ENCODE data around the gene ABCB7. TPM values are rescaled to one million over a fixed set of nuclear protein-coding genes. Genes with fewer than 3 reads are reported as not detected.
"Not testable (repeated sequence)": the region's sequence is repeated elsewhere in the genome, so short reads cannot be mapped to it uniquely, and the experiment has no call there.

The ABCB7 gene
- 10 to 100 TPM; 26.9 to 33.7 (median 27.7) TPM for total RNA-seq

GRCh38 chrX:75155827-75156525 lies at the start of gene ABCB7:
Gene ABCB7, minus strand, starts transcription at chrX:75156283. Its CDS starts 11 bp downstream, at chrX:75156272.
- ATAC-seq, result peak; percentile 81 to 83
- H3K4me3 Mint-ChIP-seq, result peak within 1 kb of the TSS; percentile 97
- peak; percentile 33 for DNase-seq
- peaks cover 53% of the 10 kb centered on the region for H3K4me1 Mint-ChIP-seq (ENCODE audit: low read depth)
- no peaks in the 10 kb centered on the region for H3K36me3 Mint-ChIP-seq (ENCODE audit: insufficient read depth)
- H3K9me3 Mint-ChIP-seq, result no peaks in the 10 kb centered on the region
- no peaks in the 10 kb centered on the region for H3K27me3 Mint-ChIP-seq (ENCODE audit: low read depth)

DNA sequence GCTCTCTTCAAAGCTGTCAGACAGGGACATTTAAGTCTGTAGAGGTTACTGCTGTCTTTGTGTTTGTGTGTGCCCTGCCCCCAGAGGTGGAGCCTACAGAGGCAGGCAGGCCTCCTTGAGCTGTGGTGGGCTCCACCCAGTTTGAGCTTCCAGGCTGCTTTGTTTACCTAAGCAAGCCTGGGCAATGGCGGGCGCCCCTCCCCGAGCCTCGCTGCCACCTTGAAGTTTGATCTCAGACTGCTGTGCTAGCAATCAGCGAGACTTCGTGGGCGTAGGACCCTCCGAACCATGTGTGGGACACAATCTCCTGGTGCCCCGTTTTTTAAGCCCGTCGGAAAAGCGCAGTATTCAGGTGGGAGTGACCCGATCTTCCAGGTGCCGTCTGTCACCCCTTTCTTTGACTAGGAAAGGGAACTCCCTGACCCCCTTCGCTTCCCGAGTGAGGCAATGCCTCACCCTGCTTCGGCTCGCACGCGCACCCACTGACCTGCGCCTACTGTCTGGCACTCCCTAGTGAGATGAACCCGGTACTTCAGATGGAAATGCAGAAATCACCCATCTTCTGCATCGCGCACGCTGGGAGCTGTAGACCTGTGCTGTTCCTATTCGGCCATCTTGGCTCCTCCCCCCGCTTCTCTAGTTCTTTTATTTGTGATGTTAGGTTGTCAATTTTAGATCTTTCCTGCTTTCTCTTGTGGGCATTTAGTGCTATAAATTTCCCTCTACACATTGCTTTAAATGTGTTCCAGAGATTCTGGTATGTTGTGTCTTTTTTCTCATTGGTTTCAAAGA lies 32.5 kb upstream of the ABCB7 start:
- H3K36me3 Mint-ChIP-seq (ENCODE audit: insufficient read depth); H3K4me1 Mint-ChIP-seq (ENCODE audit: low read depth); H3K27me3 Mint-ChIP-seq (ENCODE audit: low read depth); H3K9me3 Mint-ChIP-seq; ATAC-seq; DNase-seq; H3K4me3 Mint-ChIP-seq: not testable (repeated sequence)

- DNase-seq, result no peak
- H3K27me3 Mint-ChIP-seq (ENCODE audit: low read depth), result no peaks in the 10 kb centered on the region
- no peaks in the 10 kb centered on the region for H3K36me3 Mint-ChIP-seq (ENCODE audit: insufficient read depth)
- no peaks in the 10 kb centered on the region for H3K9me3 Mint-ChIP-seq
- no peak for ATAC-seq
- H3K4me1 Mint-ChIP-seq (ENCODE audit: low read depth), result no peaks in the 10 kb centered on the region
- H3K4me3 Mint-ChIP-seq, result no peak overlapping the region
Observed at GRCh38 chrX:75181721-75182120, 25.6 kb upstream of the ABCB7 start.

- not testable (repeated sequence) for DNase-seq; H3K27me3 Mint-ChIP-seq (ENCODE audit: low read depth); H3K4me3 Mint-ChIP-seq; ATAC-seq; H3K36me3 Mint-ChIP-seq (ENCODE audit: insufficient read depth); H3K9me3 Mint-ChIP-seq; H3K4me1 Mint-ChIP-seq (ENCODE audit: low read depth)
Observed at GRCh38 chrX:75179536-75180293, 23.6 kb upstream of the ABCB7 start.

GRCh38 chrX:75172257-75172890 lies 16.3 kb upstream of the ABCB7 start:
- H3K4me3 Mint-ChIP-seq, DNase-seq, ATAC-seq: not testable (repeated sequence)

DNA sequence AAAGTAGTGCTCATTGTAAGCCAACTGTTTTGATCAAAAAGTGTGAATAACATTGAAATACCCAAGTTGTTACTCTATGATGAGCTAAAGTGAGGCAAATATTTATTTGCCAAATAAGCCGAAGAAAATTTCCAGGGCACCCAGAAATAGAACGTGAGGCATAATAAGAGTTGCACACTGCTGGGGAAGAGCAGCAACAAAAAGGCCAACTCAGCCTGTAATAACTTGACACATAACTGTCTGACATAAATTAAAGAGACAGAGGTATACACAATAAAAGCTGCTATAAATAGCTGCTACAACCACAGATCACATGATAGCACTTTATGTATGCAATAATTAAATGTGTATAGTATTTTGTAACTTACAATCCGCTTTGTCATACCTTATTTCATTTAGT lies 2.0 kb upstream of the ABCB7 start:
- Mint-ChIP-seq H3K4me1 (ENCODE audit: low read depth) (peaks cover 42% of the 10 kb centered on the region), H3K4me3 (no peak overlapping the region), H3K36me3 (ENCODE audit: insufficient read depth) (no peaks in the 10 kb centered on the region), H3K27me3 (ENCODE audit: low read depth) (no peaks in the 10 kb centered on the region), H3K9me3 (no peaks in the 10 kb centered on the region)
- no peak for ATAC-seq
- DNase-seq, result no peak

More at GRCh38 chrX:75172257-75172890, 16.3 kb upstream of the ABCB7 start:
- H3K4me1 Mint-ChIP-seq (ENCODE audit: low read depth); H3K36me3 Mint-ChIP-seq (ENCODE audit: insufficient read depth); H3K9me3 Mint-ChIP-seq; H3K27me3 Mint-ChIP-seq (ENCODE audit: low read depth): not testable (repeated sequence)

DNA sequence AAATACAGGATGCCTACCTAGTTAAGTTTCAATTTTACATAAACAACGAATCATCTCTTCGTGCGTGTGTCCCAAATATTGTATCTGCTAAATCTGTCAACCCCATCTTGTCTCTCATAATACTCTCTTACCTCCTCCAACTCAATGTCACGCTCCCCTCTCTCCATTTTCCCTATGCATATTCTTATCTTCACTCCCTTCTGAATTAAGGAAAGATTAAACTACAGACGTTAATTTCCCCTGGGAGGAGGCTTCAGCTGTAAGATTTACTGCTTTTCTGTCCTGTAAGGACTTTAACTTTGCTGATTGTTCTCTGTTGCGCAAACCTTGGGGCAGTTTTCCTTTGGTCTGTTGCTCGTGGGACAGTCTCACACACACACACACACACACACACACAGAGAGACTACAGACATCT lies 455 bp upstream of the ABCB7 start:
- Mint-ChIP-seq H3K36me3 (ENCODE audit: insufficient read depth) (no peaks in the 10 kb centered on the region), H3K27me3 (ENCODE audit: low read depth) (no peaks in the 10 kb centered on the region), H3K9me3 (no peaks in the 10 kb centered on the region), H3K4me1 (ENCODE audit: low read depth) (peaks cover 48% of the 10 kb centered on the region), H3K4me3 (peak overlapping the region; percentile 97)
- ATAC-seq (no peak), DNase-seq (no peak)

DNA sequence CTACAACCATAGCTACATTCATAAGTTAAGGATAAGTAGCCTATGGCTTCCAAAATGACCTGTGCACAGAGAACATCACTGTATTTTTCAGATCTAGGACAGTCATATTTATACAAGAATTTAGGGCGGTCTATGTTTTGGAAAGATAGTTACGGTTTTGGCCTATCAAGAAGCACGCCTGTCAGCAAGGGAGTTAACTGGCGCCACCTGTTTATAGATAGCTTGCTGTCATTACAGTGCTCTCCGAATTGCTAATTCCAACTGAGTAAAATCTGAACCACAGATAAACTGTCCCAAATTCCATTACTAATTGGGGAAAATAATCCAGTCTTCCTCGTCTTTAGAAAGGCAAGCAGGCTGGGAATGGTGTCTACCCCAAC lies 646 bp downstream of the ABCB7 start:
- Mint-ChIP-seq H3K4me3 (peak overlapping the region; percentile 97), H3K27me3 (ENCODE audit: low read depth) (no peaks in the 10 kb centered on the region), H3K4me1 (ENCODE audit: low read depth) (peaks cover 53% of the 10 kb centered on the region), H3K9me3 (no peaks in the 10 kb centered on the region), H3K36me3 (ENCODE audit: insufficient read depth) (no peaks in the 10 kb centered on the region)
- peak; percentile 49 to 66 for ATAC-seq
- DNase-seq, result no peak

GRCh38 chrX:75154871-75155270 lies 1.2 kb downstream of the ABCB7 start:
- Mint-ChIP-seq H3K4me1 (ENCODE audit: low read depth) (peaks cover 52% of the 10 kb centered on the region), H3K9me3 (no peaks in the 10 kb centered on the region), H3K4me3 (peak overlapping the region; percentile 97), H3K36me3 (ENCODE audit: insufficient read depth) (no peaks in the 10 kb centered on the region), H3K27me3 (ENCODE audit: low read depth) (no peaks in the 10 kb centered on the region)
- DNase-seq (no peak), ATAC-seq (no peak)

DNA sequence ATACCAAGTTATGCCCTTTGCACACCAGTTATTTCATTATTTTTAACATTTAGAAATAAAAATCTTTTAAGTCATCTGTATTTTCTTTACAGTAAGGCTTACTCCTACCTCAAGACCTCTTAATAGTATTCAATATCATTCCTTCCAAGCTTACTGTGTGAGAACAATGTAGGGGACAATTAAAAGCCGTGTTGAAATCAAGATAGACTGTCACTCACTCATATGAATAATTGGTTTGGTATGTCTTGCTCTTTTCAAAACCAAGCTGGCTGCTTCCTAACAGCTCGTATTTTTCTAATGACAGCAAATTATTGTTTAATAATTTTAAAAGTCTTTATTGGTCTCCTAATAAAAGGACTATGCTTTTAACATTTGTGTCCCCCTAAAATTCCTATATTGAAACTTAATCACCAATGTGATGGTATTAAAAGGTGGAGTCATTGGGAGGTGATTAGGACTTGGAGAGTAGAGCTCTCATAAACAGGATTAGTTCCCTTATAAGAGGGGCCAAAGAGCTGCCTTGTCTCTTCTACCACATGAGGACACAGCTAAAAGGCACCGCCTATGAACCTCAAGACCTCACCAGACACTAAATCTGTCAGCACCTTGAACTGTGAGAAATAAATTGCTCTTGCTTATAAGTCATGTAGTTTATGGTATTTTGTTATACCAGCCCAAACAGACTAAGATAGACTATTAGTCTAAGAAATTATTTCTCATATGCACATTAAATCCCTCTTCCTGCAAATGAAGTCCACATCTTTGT lies 4.1 kb downstream of the ABCB7 start:
- Mint-ChIP-seq H3K4me3 (no peak overlapping the region), H3K9me3 (peaks cover 5% of the 10 kb centered on the region), H3K4me1 (ENCODE audit: low read depth) (peaks cover 43% of the 10 kb centered on the region), H3K27me3 (ENCODE audit: low read depth) (no peaks in the 10 kb centered on the region), H3K36me3 (ENCODE audit: insufficient read depth) (peaks cover 7% of the 10 kb centered on the region)
- DNase-seq (no peak), ATAC-seq (no peak)

DNA sequence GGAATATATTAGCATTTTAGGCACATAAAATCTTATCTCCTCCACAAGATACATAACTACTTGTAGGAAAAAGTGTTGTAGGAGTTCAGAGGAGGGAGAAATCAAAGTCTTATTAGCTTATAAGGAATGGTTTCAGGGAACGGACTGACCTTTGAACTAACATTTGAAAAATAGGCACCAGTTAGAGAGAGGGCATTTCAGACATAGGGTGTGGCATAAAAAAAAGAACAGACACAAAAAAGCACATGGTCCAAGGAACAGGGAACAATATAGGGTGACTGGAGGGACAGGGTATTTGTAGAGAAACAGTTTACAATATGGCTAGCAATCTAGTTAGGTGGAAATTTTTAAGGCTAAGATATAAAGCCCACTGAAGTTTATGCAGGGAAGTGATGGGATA lies 6.4 kb downstream of the ABCB7 start:
- H3K27me3 Mint-ChIP-seq (ENCODE audit: low read depth), result no peaks in the 10 kb centered on the region
- no peak for ATAC-seq
- no peak for DNase-seq
- peaks cover 38% of the 10 kb centered on the region for H3K4me1 Mint-ChIP-seq (ENCODE audit: low read depth)
- H3K4me3 Mint-ChIP-seq, result no peak overlapping the region
- H3K36me3 Mint-ChIP-seq (ENCODE audit: insufficient read depth), result peaks cover 8% of the 10 kb centered on the region
- peaks cover 5% of the 10 kb centered on the region for H3K9me3 Mint-ChIP-seq

- no peak for DNase-seq
- ATAC-seq, result no peak
- H3K4me3 Mint-ChIP-seq, result no peak overlapping the region
- no peaks in the 10 kb centered on the region for H3K9me3 Mint-ChIP-seq
- no peaks in the 10 kb centered on the region for H3K27me3 Mint-ChIP-seq (ENCODE audit: low read depth)
- H3K36me3 Mint-ChIP-seq (ENCODE audit: insufficient read depth), result peaks cover 7% of the 10 kb centered on the region
- H3K4me1 Mint-ChIP-seq (ENCODE audit: low read depth), result peaks cover 38% of the 10 kb centered on the region
Observed at GRCh38 chrX:75132672-75133071, 23.4 kb downstream of the ABCB7 start.

- Mint-ChIP-seq H3K36me3 (ENCODE audit: insufficient read depth) (peaks cover 4% of the 10 kb centered on the region), H3K4me1 (ENCODE audit: low read depth) (peaks cover 41% of the 10 kb centered on the region), H3K27me3 (ENCODE audit: low read depth) (no peaks in the 10 kb centered on the region), H3K4me3 (no peak overlapping the region), H3K9me3 (no peaks in the 10 kb centered on the region)
- ATAC-seq (no peak), DNase-seq (no peak)
Observed at GRCh38 chrX:75131973-75132627, 24.0 kb downstream of the ABCB7 start.
